Measurements from ENCODE around the gene CCN2. TPM values are rescaled to one million over a fixed set of nuclear protein-coding genes. Genes with fewer than 3 reads are reported as not detected.

The CCN2 gene
- total and polyA plus RNA-seq, 2 of the 8 experiments (the other 6 are each of a cell fraction or from before 2014, with no cell fraction given): 25.0 to 107 TPM

GRCh38 chr6:131914967-131915751, 36.0 kb downstream of the CCN2 start:
- Histone ChIP-seq H3K23ac (ENCODE audit: insufficient read length) (no peak overlapping the region), H2BK15ac (ENCODE audit: low read length) (no peak overlapping the region), H3K56ac (replicated peaks; ENCODE audit: insufficient read length, low read depth, low read length) (no peak overlapping the region), H3K18ac (ENCODE audit: extremely low read depth, low read length) (no peak overlapping the region), H2BK120ac (replicated peaks; ENCODE audit: low read depth, low read length) (no peak overlapping the region), H2BK20ac (ENCODE audit: low read length) (no peak overlapping the region), H3K4me2 (ENCODE audit: insufficient read depth in 1 of 2, low read depth in 2 of 2, low read length in 2 of 2) (no peak overlapping the region), H3K14ac (ENCODE audit: insufficient read length) (no peak overlapping the region), H3K9ac (replicated peaks in 1 of 4; ENCODE audit: extremely low read depth in 1 of 4, low read depth in 3 of 4, low read length in 3 of 4) (no peak overlapping the region), H3K27ac (ENCODE audit: low read depth, low read length) (no peak overlapping the region), H2BK5ac (ENCODE audit: low read depth, low read length) (no peak overlapping the region), H3K4me1 (replicated peaks in 1 of 4; ENCODE audit: control insufficient read depth in 3 of 4, insufficient read depth in 4 of 4, low read length in 3 of 4) (no peaks in the 10 kb centered on the region), H4K91ac (replicated peaks; ENCODE audit: insufficient read length, low read length) (no peak overlapping the region), H3K79me2 (ENCODE audit: control insufficient read depth in 1 of 2, insufficient read depth in 2 of 2, low read length in 2 of 2) (peaks cover 0 to 20% of the 10 kb centered on the region in 2 experiments; a peak in 2 of 4 replicates), H3K36me3 (ENCODE audit: control insufficient read depth in 2 of 4, insufficient read depth in 4 of 4, low read length in 3 of 4) (peaks cover 5 to 88% (median 63%) of the 10 kb centered on the region in 4 experiments), H3K9me3 (ENCODE audit: insufficient read depth in 2 of 2, low read depth in 1 of 2, low read length in 1 of 2) (peaks cover 25 to 32% of the 10 kb centered on the region in 2 experiments), H4K5ac (ENCODE audit: insufficient read length, low read depth, low read length) (no peak overlapping the region), H3K23me2 (ENCODE audit: low read depth, low read length) (no peaks in the 10 kb centered on the region), H3K79me1 (ENCODE audit: low read depth, low read length) (no peaks in the 10 kb centered on the region), H3K4me3 (ENCODE audit: extremely low read depth in 1 of 4, insufficient read depth in 2 of 4, low read depth in 3 of 4, low read length in 4 of 4) (no peak overlapping the region), H2BK12ac (ENCODE audit: low read depth, low read length) (no peak overlapping the region), H2AFZ (ENCODE audit: low read length) (no peak overlapping the region), H2AK5ac (ENCODE audit: low read depth, low read length) (no peak overlapping the region), H4K8ac (ENCODE audit: extremely low read depth, insufficient read depth, low read length) (no peak overlapping the region), H4K20me1 (replicated peaks in 1 of 2; ENCODE audit: control insufficient read depth in 1 of 2, insufficient read depth in 2 of 2, low read length in 2 of 2) (peaks cover 0 to 5% of the 10 kb centered on the region in 2 experiments), H3K27me3 (replicated peaks in 1 of 4; ENCODE audit: control insufficient read depth in 3 of 4, extremely low read depth in 1 of 4, insufficient read depth in 3 of 4, low read length in 3 of 4) (no peaks in the 10 kb centered on the region), H3K4ac (replicated peaks; ENCODE audit: insufficient read length, low read depth, low read length) (no peak overlapping the region)
- DNase-seq (ENCODE audit: low read depth in 1 of 2, low spot score in 2 of 2) (no peak), FAIRE-seq (peak; percentile 82)
- ChIA-PET CTCF (ENCODE audit: partially characterized antibody) (interaction anchor here (0.6 to 5.8 kb wide), 44 partner anchors 8 to 1548 kb away, joined by 3 to 72 read pairs (median 3); no protein-coding TSS in a partner anchor), POLR2A (ENCODE audit: partially characterized antibody) (interaction anchor here (0.8 to 2.3 kb wide), 14 partner anchors 11 to 224 kb away, joined by 3 to 9 read pairs (median 3); partner anchors contain the start of gene CCN2)
- 94% methylated on average over 10 of the region's 10 CpGs; no CpG with 5 or more reads in 1 of the 2 experiments for WGBS, 2 experiments (ENCODE audit: extremely low coverage in 1 of 2, insufficient coverage in 1 of 2, insufficient read length in 1 of 2, insufficient replicate concordance in 2 of 2, low coverage in 1 of 2, low lambda C conversion rate in 2 of 2, missing lambda C conversion rate in 1 of 2)
- TF ChIP-seq RAD21 (IDR thresholded peaks at IDR 0.05 in 1 of 2, conservative IDR thresholded peaks at IDR 0.05 in 1 of 2; ENCODE audit: low read depth in 2 of 2, low read length in 2 of 2) (peak; percentile 49 to 64), GTF2F1 (IDR thresholded peaks at IDR 0.05; ENCODE audit: borderline replicate concordance, low read depth, low read length) (peak; percentile 34; the same call in 1 of the 2 replicates), CREB1 (IDR thresholded peaks at IDR 0.05) (no peak), RXRA (IDR thresholded peaks at IDR 0.05; ENCODE audit: insufficient read depth, low read depth, low read length) (no peak), RNF2 (IDR thresholded peaks at IDR 0.05; ENCODE audit: borderline replicate concordance, low read depth, low read length, missing control alignments, poor library complexity, severe bottlenecking) (no peak), CEBPB (IDR thresholded peaks at IDR 0.05; ENCODE audit: low read depth, low read length) (no peak), EP300 (IDR thresholded peaks at IDR 0.05; ENCODE audit: borderline replicate concordance in 1 of 2, low read depth in 2 of 2, low read length in 2 of 2) (no peak), ATF2 (IDR thresholded peaks at IDR 0.05; ENCODE audit: low read length) (0 out of 2 replicates have a peak, but pooled peaks have one; percentile 14), POLR2AphosphoS5 (IDR thresholded peaks at IDR 0.05; ENCODE audit: low read depth, low read length) (peak; percentile 81)
